Activated naive CD8-positive, alpha-beta T cell treated with anti-CD3 and anti-CD28 coated beads, Interleukin-2, amount 50 U/mL, for 24 hours (primary cell): ENCODE measurements around the gene ARGLU1.
"Not testable (repeated sequence)": the region's sequence is repeated elsewhere in the genome, so short reads cannot be mapped to it uniquely, and the experiment has no call there.

Experiments used
- ATAC-seq: fragments of 150-1000 bp; cut with Tn5 transposase; one replicate; pipeline ENCODE4 v1.10.0; 2021
- DNase-seq: peaks from one replicate; pipeline ENCODE4 v3.0.0; 2021
- H3K27ac Mint-ChIP-seq: one replicate; pipeline ENCODE4 v1.8.0; 2021; ENCODE audit warnings: mild to moderate bottlenecking, mixed read lengths
- H3K27me3 Mint-ChIP-seq: one replicate; pipeline ENCODE4 v1.8.0; 2021; ENCODE audit warnings: mixed read lengths
- H3K36me3 Mint-ChIP-seq: one replicate; pipeline ENCODE4 v1.8.0; 2021; ENCODE audit warnings: low read depth, mixed read lengths
- H3K4me1 Mint-ChIP-seq: one replicate; pipeline ENCODE4 v1.8.0; 2021; ENCODE audit warnings: mixed read lengths
- H3K4me3 Mint-ChIP-seq: one replicate; pipeline ENCODE4 v1.8.0; 2021; ENCODE audit warnings: mild to moderate bottlenecking, moderate library complexity, mixed read lengths
- H3K9me3 Mint-ChIP-seq: one replicate; pipeline ENCODE4 v1.8.0; 2021; ENCODE audit warnings: mixed read lengths

Gene ARGLU1

GRCh38 chr13:106567474-106568298 is at the start of gene ARGLU1:
ARGLU1 (minus strand) TSS chr13:106568137; CDS start chr13:106567919, 218 bp downstream.
- peaks cover 25% of the 10 kb centered on the region for H3K36me3 Mint-ChIP-seq
- DNase-seq: peak; percentile 95
- H3K4me1 Mint-ChIP-seq: peaks cover 62% of the 10 kb centered on the region
- H3K27ac Mint-ChIP-seq: peak within 1 kb of the TSS; percentile 91
- peak within 1 kb of the TSS; percentile 97 for H3K4me3 Mint-ChIP-seq
- peak; percentile 68 for ATAC-seq
- no peaks in the 10 kb centered on the region for H3K27me3 Mint-ChIP-seq
- H3K9me3 Mint-ChIP-seq: no peaks in the 10 kb centered on the region

GRCh38 chr13:106617561-106617960 is 49.6 kb upstream of the ARGLU1 start:
- Mint-ChIP-seq H3K4me3 (no peak overlapping the region), H3K27me3 (peaks cover 20% of the 10 kb centered on the region), H3K27ac (no peak overlapping the region), H3K36me3 (no peaks in the 10 kb centered on the region), H3K9me3 (no peaks in the 10 kb centered on the region), H3K4me1 (peaks cover 2% of the 10 kb centered on the region)
- no peak for DNase-seq
- ATAC-seq: no peak

- peaks cover 2% of the 10 kb centered on the region for H3K4me1 Mint-ChIP-seq
- DNase-seq (no peak), ATAC-seq (no peak)
- H3K36me3 Mint-ChIP-seq: no peaks in the 10 kb centered on the region
- no peak overlapping the region for H3K4me3 Mint-ChIP-seq
- H3K27me3 Mint-ChIP-seq: peaks cover 17% of the 10 kb centered on the region
- no peaks in the 10 kb centered on the region for H3K9me3 Mint-ChIP-seq
- no peak overlapping the region for H3K27ac Mint-ChIP-seq
These were observed 48.8 kb upstream of the ARGLU1 start for GRCh38 chr13:106616729-106617128.

GRCh38 chr13:106614874-106615273 is 46.9 kb upstream of the ARGLU1 start:
- no peak overlapping the region for H3K4me3 Mint-ChIP-seq
- H3K9me3 Mint-ChIP-seq: no peaks in the 10 kb centered on the region
- peaks cover 4% of the 10 kb centered on the region for H3K27me3 Mint-ChIP-seq
- no peaks in the 10 kb centered on the region for H3K36me3 Mint-ChIP-seq
- DNase-seq (no peak), ATAC-seq (no peak)
- peaks cover under 1% of the 10 kb centered on the region for H3K4me1 Mint-ChIP-seq
- no peak overlapping the region for H3K27ac Mint-ChIP-seq

- H3K4me1 Mint-ChIP-seq: no peaks in the 10 kb centered on the region
- ATAC-seq (no peak), DNase-seq (no peak)
- H3K36me3 Mint-ChIP-seq: no peaks in the 10 kb centered on the region
- H3K4me3 Mint-ChIP-seq: no peak overlapping the region
- H3K27ac Mint-ChIP-seq: no peak overlapping the region
- H3K27me3 Mint-ChIP-seq: peaks cover 10% of the 10 kb centered on the region
- no peaks in the 10 kb centered on the region for H3K9me3 Mint-ChIP-seq
These were observed 44.8 kb upstream of the ARGLU1 start for GRCh38 chr13:106612688-106613087.

GRCh38 chr13:106610486-106610885 is 42.5 kb upstream of the ARGLU1 start:
- no peak overlapping the region for H3K4me3 Mint-ChIP-seq
- no peaks in the 10 kb centered on the region for H3K4me1 Mint-ChIP-seq
- no peaks in the 10 kb centered on the region for H3K36me3 Mint-ChIP-seq
- H3K27ac Mint-ChIP-seq: no peak overlapping the region
- H3K9me3 Mint-ChIP-seq: no peaks in the 10 kb centered on the region
- peaks cover 15% of the 10 kb centered on the region for H3K27me3 Mint-ChIP-seq
- ATAC-seq: peak; percentile 36
- DNase-seq: no peak

- no peaks in the 10 kb centered on the region for H3K36me3 Mint-ChIP-seq
- H3K9me3 Mint-ChIP-seq: no peaks in the 10 kb centered on the region
- no peak for DNase-seq
- H3K4me1 Mint-ChIP-seq: no peaks in the 10 kb centered on the region
- H3K4me3 Mint-ChIP-seq: no peak overlapping the region
- no peak for ATAC-seq
- H3K27ac Mint-ChIP-seq: no peak overlapping the region
- peaks cover 16% of the 10 kb centered on the region for H3K27me3 Mint-ChIP-seq
These were observed 41.2 kb upstream of the ARGLU1 start for GRCh38 chr13:106609116-106609515.

GRCh38 chr13:106603546-106603945 is 35.6 kb upstream of the ARGLU1 start:
- no peak overlapping the region for H3K27ac Mint-ChIP-seq
- ATAC-seq: no peak
- no peaks in the 10 kb centered on the region for H3K36me3 Mint-ChIP-seq

GRCh38 chr13:106602178-106602577 is 34.2 kb upstream of the ARGLU1 start:
- H3K27ac Mint-ChIP-seq: no peak overlapping the region
- H3K27me3 Mint-ChIP-seq: peaks cover 14% of the 10 kb centered on the region
- DNase-seq (no peak), ATAC-seq (no peak)
- no peak overlapping the region for H3K4me3 Mint-ChIP-seq
- H3K9me3 Mint-ChIP-seq: no peaks in the 10 kb centered on the region
- H3K36me3 Mint-ChIP-seq: no peaks in the 10 kb centered on the region
- peaks cover 17% of the 10 kb centered on the region for H3K4me1 Mint-ChIP-seq

More at GRCh38 chr13:106603546-106603945, 35.6 kb upstream of the ARGLU1 start:
- Mint-ChIP-seq H3K4me1 (peaks cover 17% of the 10 kb centered on the region), H3K27me3 (peaks cover 17% of the 10 kb centered on the region), H3K9me3 (no peaks in the 10 kb centered on the region), H3K4me3 (no peak overlapping the region)
- no peak for DNase-seq

GRCh38 chr13:106601489-106601888 is 33.6 kb upstream of the ARGLU1 start:
- DNase-seq (no peak), ATAC-seq (no peak)
- Mint-ChIP-seq H3K36me3 (no peaks in the 10 kb centered on the region), H3K4me1 (peaks cover 17% of the 10 kb centered on the region), H3K27me3 (peaks cover 14% of the 10 kb centered on the region), H3K9me3 (no peaks in the 10 kb centered on the region), H3K4me3 (no peak overlapping the region), H3K27ac (no peak overlapping the region)

GRCh38 chr13:106600798-106601135 is 32.8 kb upstream of the ARGLU1 start:
- Mint-ChIP-seq H3K4me1 (peaks cover 17% of the 10 kb centered on the region), H3K27me3 (peaks cover 15% of the 10 kb centered on the region)
- not testable (repeated sequence) for ATAC-seq, DNase-seq, H3K36me3 Mint-ChIP-seq, H3K4me3 Mint-ChIP-seq, H3K9me3 Mint-ChIP-seq, H3K27ac Mint-ChIP-seq

GRCh38 chr13:106599875-106600797 is 32.2 kb upstream of the ARGLU1 start:
- Mint-ChIP-seq H3K36me3 (no peaks in the 10 kb centered on the region), H3K27me3 (peaks cover 17% of the 10 kb centered on the region), H3K27ac (peak overlapping the region; percentile 8), H3K9me3 (no peaks in the 10 kb centered on the region), H3K4me1 (peaks cover 17% of the 10 kb centered on the region), H3K4me3 (no peak overlapping the region)
- DNase-seq (no peak), ATAC-seq (peak; percentile 71)

GRCh38 chr13:106597749-106598395 is 29.9 kb upstream of the ARGLU1 start:
- no peaks in the 10 kb centered on the region for H3K36me3 Mint-ChIP-seq
- DNase-seq (no peak), ATAC-seq (no peak)
- no peak overlapping the region for H3K27ac Mint-ChIP-seq
- peaks cover 13% of the 10 kb centered on the region for H3K27me3 Mint-ChIP-seq
- H3K9me3 Mint-ChIP-seq: no peaks in the 10 kb centered on the region
- H3K4me1 Mint-ChIP-seq: peaks cover 17% of the 10 kb centered on the region
- H3K4me3 Mint-ChIP-seq: no peak overlapping the region

- no peak for ATAC-seq
- Mint-ChIP-seq H3K9me3 (no peaks in the 10 kb centered on the region), H3K27me3 (peaks cover 14% of the 10 kb centered on the region), H3K36me3 (no peaks in the 10 kb centered on the region), H3K4me3 (no peak overlapping the region), H3K27ac (no peak overlapping the region), H3K4me1 (peaks cover 17% of the 10 kb centered on the region)
- DNase-seq: no peak
These were observed 29.2 kb upstream of the ARGLU1 start for GRCh38 chr13:106597186-106597585.
